GM23248 (cell line): ENCODE measurements around the gene SLC12A6. TPM values are rescaled to one million over a fixed set of nuclear protein-coding genes. Genes with fewer than 3 reads are reported as not detected.

ENCODE experiments used
- DNase-seq: peaks from one replicate; pipeline ENCODE4 v3.0.0-alpha.2; 2015
- H2AFZ ChIP-seq: fragments of 200-600 bp; sonication (generic); 2 replicates; pipeline ENCODE4 v1.6.1; 2016; ENCODE audit warnings: antibody characterized with exemption
- H3F3A ChIP-seq: fragments of 200-600 bp; sonication (generic); 2 replicates; pipeline ENCODE4 v1.6.1; 2016; ENCODE audit warnings: mild to moderate bottlenecking, antibody characterized with exemption, mixed run types; ENCODE audit not compliant: insufficient read depth
- H3K27ac ChIP-seq: fragments of 200-600 bp; sonication (generic); 2 replicates; pipeline ENCODE4 v1.5.1; 2016; ENCODE audit warnings: mild to moderate bottlenecking
- H3K27me3 ChIP-seq: fragments of 200-600 bp; sonication (generic); replicated peaks from 2 replicates; pipeline ENCODE4 v1.6.1; 2016; ENCODE audit warnings: mild to moderate bottlenecking; ENCODE audit not compliant: insufficient read depth
- H3K36me3 ChIP-seq: fragments of 200-600 bp; sonication (generic); 2 replicates; pipeline ENCODE4 v1.6.1; 2016; ENCODE audit warnings: low read depth, mild to moderate bottlenecking
- H3K4me1 ChIP-seq: fragments of 200-600 bp; sonication (generic); 2 replicates; pipeline ENCODE4 v1.6.1; 2016; ENCODE audit warnings: mild to moderate bottlenecking; ENCODE audit not compliant: insufficient read depth
- H3K4me2 ChIP-seq: fragments of 200-600 bp; sonication (generic); one replicate; pipeline ENCODE4 v1.6.1; 2016; ENCODE audit warnings: mild to moderate bottlenecking; ENCODE audit not compliant: unreplicated experiment
- H3K4me3 ChIP-seq: fragments of 200-600 bp; sonication (generic); 2 replicates; pipeline ENCODE4 v1.5.1; 2016; ENCODE audit warnings: mild to moderate bottlenecking
- H3K79me2 ChIP-seq: fragments of 200-600 bp; sonication (generic); 2 replicates; pipeline ENCODE4 v1.6.1; 2016; ENCODE audit warnings: mild to moderate bottlenecking; ENCODE audit not compliant: insufficient read depth
- H3K9ac ChIP-seq: fragments of 200-600 bp; sonication (generic); 2 replicates; pipeline ENCODE4 v1.6.1; 2016; ENCODE audit warnings: mild to moderate bottlenecking
- H3K9me2 ChIP-seq: fragments of 200-600 bp; sonication (generic); 2 replicates; pipeline ENCODE4 v1.6.1; 2016; ENCODE audit warnings: mixed run types, mild to moderate bottlenecking, moderate library complexity; ENCODE audit not compliant: insufficient read depth
- H3K9me3 ChIP-seq: fragments of 200-600 bp; sonication (generic); one replicate; pipeline ENCODE4 v1.6.1; 2017; ENCODE audit warnings: low read depth
- H4K20me1 ChIP-seq: fragments of 200-600 bp; sonication (generic); 2 replicates; pipeline ENCODE4 v1.6.0; 2016; ENCODE audit not compliant: insufficient read depth
- EZH2 ChIP-seq: fragments of 200-600 bp; sonication (generic); IDR thresholded peaks from 2 replicates; pipeline ENCODE4 v1.6.1; 2018; ENCODE audit warnings: antibody characterized with exemption, mild to moderate bottlenecking; ENCODE audit not compliant: insufficient read depth, poor library complexity, severe bottlenecking
- EZH2phosphoT487 ChIP-seq: fragments of 200-600 bp; sonication (generic); IDR thresholded peaks from 2 replicates; pipeline ENCODE4 v1.6.1; 2018; ENCODE audit warnings: antibody characterized with exemption, moderate library complexity, mild to moderate bottlenecking, low read depth; ENCODE audit not compliant: insufficient read depth
- WGBS, 2 experiments: methylation state at CpG; one replicate each; pipeline ENCODE4 v1.1.6; 2015 to 2017; ENCODE audit warnings: low lambda C conversion rate in 2 of 2, low coverage in 1 of 2; ENCODE audit errors: missing lambda C conversion rate in 2 of 2; 5-methylcytosine and 5-hydroxymethylcytosine counted together
- in situ Hi-C: fragments of 300-500 bp; cut with MboI; formaldehyde crosslinking; loops from 2 replicates; pipeline ENCODE4 v1.15.0; 2020
- polyA plus RNA-seq: library from polyadenylated mRNA; unstranded; fragments of >200 nt; fragmentation: Nextera tagmentation; extraction: Ambion mirVana; gene quantifications from 2 replicates; pipeline ENCODE4 v1.2.1, GENCODE V29; 2016
- total RNA-seq: library from RNA; depleted of rRNA; stranded (reverse); fragments of >200 nt; shearing (Covaris generic); gene quantifications from 2 replicates; pipeline ENCODE4 v1.2.3, GENCODE V29; 2014

SLC12A6 gene
- total and polyA plus RNA-seq, 2 experiments from 2014 or later: 4.3 to 19.2 TPM

DNA sequence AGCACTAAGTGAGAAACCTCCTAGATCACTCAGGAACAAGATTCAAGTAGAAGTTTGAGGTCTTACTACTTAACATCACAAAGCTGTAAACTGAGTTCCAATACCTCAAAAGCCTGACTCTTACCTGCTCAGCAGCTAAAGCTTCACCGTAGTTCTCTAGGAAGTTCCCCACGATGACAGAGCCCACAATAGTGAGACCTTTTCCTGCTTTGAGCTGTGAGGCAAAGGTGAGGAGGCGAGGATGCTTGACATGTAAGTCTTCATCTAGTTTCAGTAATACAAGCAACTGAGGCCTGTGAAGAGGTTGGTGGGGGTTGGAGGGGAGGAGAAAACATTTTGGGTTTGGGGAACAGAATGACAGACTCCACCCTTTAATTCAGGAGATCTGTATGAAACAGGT is 97.0 kb downstream of the SLC12A6 start:
- Histone ChIP-seq H3K9ac (no peak overlapping the region), H3K27me3 (no peaks in the 10 kb centered on the region), H3K4me3 (no peak overlapping the region), H3K79me2 (no peaks in the 10 kb centered on the region), H3F3A (peaks cover 29% of the 10 kb centered on the region), H3K9me3 (no peaks in the 10 kb centered on the region), H2AFZ (no peak overlapping the region), H4K20me1 (no peaks in the 10 kb centered on the region), H3K4me2 (no peak overlapping the region), H3K27ac (peak overlapping the region; percentile 84; the same call in 1 of the 2 replicates), H3K9me2 (no peaks in the 10 kb centered on the region), H3K36me3 (peaks cover 21% of the 10 kb centered on the region), H3K4me1 (peaks cover 34% of the 10 kb centered on the region)
- TF ChIP-seq EZH2phosphoT487 (no peak), EZH2 (no peak)
- DNase-seq: no peak
- 99 to 100% methylated on average over 3 of the region's 3 CpGs for WGBS, 2 experiments
- in situ Hi-C loops: loop anchor here (25.0 kb wide), 1 partner anchor 347 kb away; the partner anchor contains the start of gene GOLGA8B

DNA sequence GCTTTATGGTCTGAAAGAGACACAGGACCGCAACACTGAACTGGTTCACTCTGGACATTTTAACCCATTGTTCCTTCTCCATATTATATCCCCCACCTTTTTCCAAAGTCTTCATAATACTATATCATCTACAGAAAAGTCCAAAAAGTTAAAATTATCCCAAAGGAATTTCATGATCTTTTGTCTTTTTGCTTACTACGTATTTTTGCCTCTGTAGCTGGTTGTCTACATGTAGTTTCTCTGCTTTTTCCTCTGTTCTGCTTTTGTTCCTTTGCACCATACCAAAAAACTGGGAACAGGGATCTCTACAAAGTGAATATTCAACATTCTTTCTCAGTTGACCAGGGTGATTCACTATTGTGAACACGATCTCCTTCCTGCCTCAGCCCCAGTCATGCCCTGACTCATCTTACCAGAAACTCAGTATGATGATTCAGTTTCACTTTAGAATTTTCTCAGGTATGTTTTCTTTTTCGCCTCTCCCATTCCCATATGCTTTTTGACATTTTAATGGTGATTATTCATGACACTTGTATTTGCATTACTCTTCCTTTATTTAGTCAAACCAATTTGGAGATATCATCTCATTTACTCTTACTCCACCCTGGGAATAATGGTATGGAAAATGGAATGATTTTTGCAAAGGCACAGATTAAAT is 98.3 kb downstream of the SLC12A6 start:
- Histone ChIP-seq H3K36me3 (peaks cover 22% of the 10 kb centered on the region), H3K4me1 (peaks cover 34% of the 10 kb centered on the region), H3K79me2 (no peaks in the 10 kb centered on the region), H3K9me3 (no peaks in the 10 kb centered on the region), H2AFZ (peak overlapping the region; percentile 58), H3K27ac (peak overlapping the region; percentile 84), H3K9ac (peak overlapping the region; percentile 58), H3K9me2 (no peaks in the 10 kb centered on the region), H4K20me1 (no peaks in the 10 kb centered on the region), H3K4me3 (peak overlapping the region; percentile 62), H3F3A (peaks cover 29% of the 10 kb centered on the region), H3K4me2 (peak overlapping the region; percentile 80), H3K27me3 (no peaks in the 10 kb centered on the region)
- in situ Hi-C loops: loop anchor here (25.0 kb wide), 1 partner anchor 348 kb away; the partner anchor contains the start of gene GOLGA8B
- no peak for TF ChIP-seq EZH2
- TF ChIP-seq EZH2phosphoT487: no peak
- DNase-seq: peak; percentile 93
- WGBS, 2 experiments: 24 to 25% methylated on average over 4 of the region's 4 CpGs

DNA sequence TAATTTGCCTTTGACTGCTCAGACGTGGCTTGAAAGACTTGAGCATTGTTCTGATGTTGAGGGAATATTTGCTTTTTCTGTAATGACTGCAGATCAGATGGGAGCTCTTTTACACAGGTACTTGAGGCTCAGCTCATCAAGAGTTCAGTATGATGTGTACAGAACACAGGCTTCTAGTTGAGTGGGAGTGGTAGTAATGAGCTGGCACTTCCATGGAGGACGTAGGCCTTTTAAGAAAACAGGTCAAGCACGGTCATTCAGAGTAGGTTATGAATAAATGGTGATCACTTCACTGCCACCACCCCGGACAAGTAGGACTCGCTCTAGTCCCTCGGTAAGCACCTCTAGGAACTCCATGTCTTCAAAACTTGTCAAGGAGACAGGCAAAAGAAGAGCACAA is 104.0 kb downstream of the SLC12A6 start:
- peaks cover 6% of the 10 kb centered on the region for H3F3A ChIP-seq

DNA sequence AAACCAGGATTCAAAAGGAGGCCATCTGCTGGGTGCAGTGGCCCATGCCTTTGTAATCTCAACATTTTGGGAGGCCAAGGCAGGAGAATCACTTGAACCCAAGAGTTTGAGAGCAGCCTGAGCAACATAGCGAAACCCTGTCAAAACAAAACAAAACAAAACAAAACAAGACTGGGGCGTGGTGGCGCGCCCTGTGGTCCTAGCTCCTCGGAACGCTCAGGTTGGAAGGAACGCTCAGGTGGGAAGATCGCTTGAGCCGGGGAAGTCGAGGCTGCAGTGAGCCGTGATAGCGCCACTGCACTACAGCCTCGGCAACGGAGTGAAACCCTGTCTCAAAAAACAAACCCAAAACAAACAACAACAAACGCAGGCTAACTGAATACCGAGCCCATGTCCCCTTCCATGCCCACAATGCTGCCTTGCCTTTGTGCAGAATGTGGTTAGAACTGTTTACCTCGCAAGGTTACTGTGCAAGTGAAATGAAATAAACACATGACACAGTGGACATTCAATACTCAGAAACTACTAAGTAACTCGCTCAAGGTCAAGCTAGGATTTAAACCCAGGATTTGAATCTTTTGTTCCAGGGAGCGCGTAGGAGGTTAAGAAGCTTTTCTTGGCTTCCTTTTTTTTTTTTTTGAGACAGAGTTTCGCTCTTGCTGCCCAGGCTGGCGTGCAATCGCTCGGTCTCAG is 113.5 kb downstream of the SLC12A6 start:
- in situ Hi-C loops: no loop called here
- Histone ChIP-seq H3F3A (no peaks in the 10 kb centered on the region), H3K27ac (peak overlapping the region; percentile 87), H3K4me2 (peak overlapping the region; percentile 88), H4K20me1 (no peaks in the 10 kb centered on the region), H2AFZ (peak overlapping the region; percentile 98), H3K4me3 (peak overlapping the region; percentile 100), H3K9ac (peak overlapping the region; percentile 99), H3K4me1 (peaks cover 11% of the 10 kb centered on the region), H3K79me2 (peaks cover 38% of the 10 kb centered on the region), H3K27me3 (no peaks in the 10 kb centered on the region), H3K9me2 (no peaks in the 10 kb centered on the region), H3K9me3 (no peaks in the 10 kb centered on the region), H3K36me3 (no peaks in the 10 kb centered on the region)
- DNase-seq: peak; percentile 38
- 45 to 49% methylated on average over 23 to 24 of the region's 24 CpGs for WGBS, 2 experiments
- TF ChIP-seq EZH2phosphoT487: no peak
- TF ChIP-seq EZH2: no peak

More for the DNA sequence above, 104.0 kb downstream of the SLC12A6 start:
- no peaks in the 10 kb centered on the region for H3K9me2 ChIP-seq
- H3K79me2 ChIP-seq: no peaks in the 10 kb centered on the region
- peaks cover 36% of the 10 kb centered on the region for H3K36me3 ChIP-seq
- no peak overlapping the region for H3K4me2 ChIP-seq
- no peak overlapping the region for H3K27ac ChIP-seq
- H3K9me3 ChIP-seq: no peaks in the 10 kb centered on the region
- H3K9ac ChIP-seq: no peak overlapping the region
- H3K4me1 ChIP-seq: peaks cover 8% of the 10 kb centered on the region
- 77 to 86% methylated on average over 6 of the region's 6 CpGs for WGBS, 2 experiments
- in situ Hi-C loops: loop anchor here (25.0 kb wide), 1 partner anchor 354 kb away; the partner anchor contains the start of gene GOLGA8B
- no peak overlapping the region for H2AFZ ChIP-seq
- DNase-seq: no peak
- H4K20me1 ChIP-seq: no peaks in the 10 kb centered on the region
- H3K4me3 ChIP-seq: no peak overlapping the region
- H3K27me3 ChIP-seq: no peaks in the 10 kb centered on the region
- TF ChIP-seq EZH2phosphoT487 (no peak), EZH2 (no peak)
